Heart right ventricle (tissue), 16 donors: ENCODE data around the gene FOXRED2. TPM values are rescaled to one million over a fixed set of nuclear protein-coding genes. Genes with fewer than 3 reads are reported as not detected.

Experiments used
- ATAC-seq, 8 donors: fragments of 200-7000 bp; cut with Tn5 transposase; one replicate each; pipeline ENCODE4 v1.9.1; 2020; ENCODE audit warnings: mild to moderate bottlenecking in 8 of 8, moderate library complexity in 8 of 8, moderate number of reproducible peaks in 1 of 8
- DNase-seq, 2 donors: peaks; one replicate each; pipeline ENCODE4 v3.0.0-alpha.2; 2020
- H3K27ac ChIP-seq, 10 donors: fragments of 200-600 bp; sonication (generic) in 2 of 10; one replicate each; pipeline versions ENCODE4 v1.5.0 to v1.8.0; 2020 to 2022; ENCODE audit warnings: mild to moderate bottlenecking in 3 of 10
- H3K27me3 ChIP-seq, 7 donors: fragments of 200-600 bp; one replicate each; pipeline ENCODE4 v1.8.0; 2021 to 2022; ENCODE audit warnings: mild to moderate bottlenecking in 2 of 7
- H3K36me3 ChIP-seq, 9 donors: fragments of 200-600 bp; sonication (generic) in 1 of 9; one replicate each; pipeline versions ENCODE4 v1.5.0 to v1.8.0; 2020 to 2022; ENCODE audit warnings: mild to moderate bottlenecking in 2 of 9
- H3K4me1 ChIP-seq, 9 donors: fragments of 200-600 bp; sonication (generic) in 1 of 9; one replicate each; pipeline versions ENCODE4 v1.5.0 to v1.8.0; 2020 to 2022; ENCODE audit warnings: mild to moderate bottlenecking in 4 of 9
- H3K4me3 ChIP-seq, 10 donors: fragments of 200-600 bp; sonication (generic) in 2 of 10; one replicate each; pipeline versions ENCODE4 v1.5.0 to v1.8.0; 2020 to 2022; ENCODE audit warnings: mild to moderate bottlenecking in 7 of 10, moderate library complexity in 2 of 10
- H3K9me3 ChIP-seq, 11 donors: fragments of 200-600 bp in 10 of 11; sonication (generic) in 2 of 11; one replicate each; pipeline versions ENCODE4 v1.5.0 to v1.8.0; 2013 to 2022; ENCODE audit warnings: mild to moderate bottlenecking in 2 of 11, control low read depth in 1 of 11, moderate library complexity in 1 of 11
- WGBS, 2 donors: extraction: QIAGEN DNeasy Blood & Tissue Kit; methylation state at CpG; one replicate each; pipeline ENCODE4 v1.1.7; 2013; ENCODE audit warnings: inconsistent platforms in 1 of 2; 5-methylcytosine and 5-hydroxymethylcytosine counted together
- intact Hi-C, 10 donors: fragments of 100-400 bp; cut with DNase I; formaldehyde crosslinking; loops; one replicate each; pipeline versions ENCODE4 v1.11.1 to v1.14.2; 2022
- long read RNA-seq, 3 donors: library from polyadenylated mRNA; unstranded; transcript quantifications; one replicate each; pipeline ENCODE4 v2.0.0, GENCODE V29; 2020 to 2021
- polyA plus RNA-seq, 2 donors: library from polyadenylated mRNA; stranded (reverse); fragments of 200-250 nt; gene quantifications; one replicate each; pipeline ENCODE4 v1.2.3, GENCODE V29; 2013
- total RNA-seq, 10 donors: library from RNA; stranded (reverse); fragmentation: NEBNext Ultra II Directional in 3 of 10; extraction: Animal tissue kit (Norgen Biotek cat#: 25700) in 3 of 10; gene quantifications; one replicate each; pipeline versions ENCODE4 v1.2.1 to v1.2.4, GENCODE V29; 2021 to 2023
- TF ChIP-seq, protein P1 (sequence below), 9 donors: fragments of 200-600 bp; sonication (generic) in 2 of 9; IDR thresholded peaks; one replicate each; pipeline versions ENCODE4 v1.5.0 to v1.8.0; 2021 to 2022; ENCODE audit warnings: antibody characterized with exemption in 9 of 9, mild to moderate bottlenecking in 5 of 9, moderate library complexity in 1 of 9
- donor health status: Arrhythmogenic right ventricular cardiomyopathy.
- donor health status: ischemic (EF 13 %, LVEDD 7.1; RV severe dilation, severe dysfunction).
- donor health status: healthy with polysubstance abuse.
- donor health status: DM: no; HTN: yes; CAD: no.
- donor health status: DM: no; HTN: no; CAD: no.
- donor health status: ischemic (EF 25% LVEDD 6.9; RV normal size, moderate dysfunction).
- donor health status: ischemic (EF 25% LVEDD 5.7; RV mildly dilated, moderate dysfunction).
- donor health status: healthy.
- donor health status: DM: yes; HTN: yes; CAD: no.
- donor health status: Ischemic cardiomyopathy.
- donor health status: ischemic (EF 35%, LVEDD 5.7; RV mildly dilated, moderate dysfunction).
- donor health status: nonischemic (EF 11% LVEDD 7.7; RV severe dilation, severe dysfunction).
- donor health status: DM: yes; HTN: yes; CAD: no.
- donor health status: PGD.
- donor health status: ischemic (EF 29% LVEDD 5.4; RV normal size, mild dysfunction).
- donor health status: nonischemic (EF 23%, LVEDD 6.1; RV moderate dilation, normal function).

The FOXRED2 gene
- total RNA-seq = 10 to 100 TPM in 3 of 10 donors, 1 to 10 TPM in 7; 6.3 to 15.7 (median 8.6) TPM
- 1 to 10 TPM; 2.2 to 2.4 TPM for polyA plus RNA-seq
- long read RNA-seq, donor 1, partial matches to known transcripts = 2 of 11 reads
- long read RNA-seq, donor 1, other reads (novel, unspliced or antisense) = 5 of 11 reads
- long read RNA-seq, donor 2, partial matches to known transcripts = 2 of 9 reads
- long read RNA-seq, donor 2, other reads (novel, unspliced or antisense) = 7 of 9 reads
- long read RNA-seq, donor 3, partial matches to known transcripts = 1 of 2 reads
- long read RNA-seq, donor 3, other reads (novel, unspliced or antisense) = 0 of 2 reads

DNA sequence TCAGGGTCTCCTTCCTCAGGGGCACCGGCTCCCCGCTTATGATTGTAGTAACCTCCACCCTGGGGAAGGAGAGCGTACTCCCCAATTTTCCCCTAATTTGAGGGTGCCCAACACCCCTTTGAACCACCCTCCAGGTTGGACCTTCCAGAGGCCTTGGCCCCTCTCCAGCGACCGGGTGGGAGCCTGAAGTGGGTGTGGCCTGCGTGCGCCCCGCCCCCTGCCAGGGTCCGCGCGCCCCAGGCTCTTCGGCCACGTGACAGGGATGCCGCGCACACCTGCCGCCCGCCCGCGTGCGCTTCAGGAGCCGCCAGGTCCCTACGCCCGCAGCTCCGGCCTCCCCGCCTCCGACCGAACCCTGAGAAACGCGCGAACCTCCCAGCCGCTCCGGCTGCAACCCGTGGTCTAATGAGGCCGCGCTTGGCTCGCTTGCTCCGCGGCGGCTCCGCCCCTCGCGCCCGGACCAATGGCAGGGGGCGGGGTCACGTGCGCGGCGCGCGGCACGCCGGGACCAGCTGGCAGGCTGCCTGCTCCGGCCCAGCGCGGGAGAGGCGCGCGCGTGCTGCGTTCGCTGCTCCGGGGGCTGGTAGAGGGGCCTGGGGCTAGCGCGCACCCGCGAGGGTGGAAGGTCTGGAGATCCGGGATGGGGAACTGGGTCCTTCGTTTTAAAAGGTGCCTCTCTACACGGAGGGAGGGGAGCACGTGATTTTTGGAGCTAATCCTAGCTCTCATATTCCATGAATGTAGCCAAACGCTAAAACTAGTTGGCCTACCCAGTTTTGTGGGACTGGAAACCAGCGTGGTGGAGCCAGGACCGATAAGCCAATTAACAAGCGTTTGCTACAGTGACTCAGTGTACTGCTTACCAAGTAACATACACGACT is at the start of gene FOXRED2:
Gene FOXRED2, minus strand, starts transcription at position 404 of the 881 bp plus-strand sequence. CDS start 618 bp downstream, outside the sequence.
- H3K4me3 ChIP-seq = peak within 1 kb of the TSS; percentile 26 to 78 (median 62)
- DNase-seq (peak; percentile 88 to 92), ATAC-seq (peak; percentile 80 to 95 (median 88))
- peak within 1 kb of the TSS in 9 of 10 donors; percentile 56 to 86 (median 77) for H3K27ac ChIP-seq
- TF ChIP-seq, protein P1, sequence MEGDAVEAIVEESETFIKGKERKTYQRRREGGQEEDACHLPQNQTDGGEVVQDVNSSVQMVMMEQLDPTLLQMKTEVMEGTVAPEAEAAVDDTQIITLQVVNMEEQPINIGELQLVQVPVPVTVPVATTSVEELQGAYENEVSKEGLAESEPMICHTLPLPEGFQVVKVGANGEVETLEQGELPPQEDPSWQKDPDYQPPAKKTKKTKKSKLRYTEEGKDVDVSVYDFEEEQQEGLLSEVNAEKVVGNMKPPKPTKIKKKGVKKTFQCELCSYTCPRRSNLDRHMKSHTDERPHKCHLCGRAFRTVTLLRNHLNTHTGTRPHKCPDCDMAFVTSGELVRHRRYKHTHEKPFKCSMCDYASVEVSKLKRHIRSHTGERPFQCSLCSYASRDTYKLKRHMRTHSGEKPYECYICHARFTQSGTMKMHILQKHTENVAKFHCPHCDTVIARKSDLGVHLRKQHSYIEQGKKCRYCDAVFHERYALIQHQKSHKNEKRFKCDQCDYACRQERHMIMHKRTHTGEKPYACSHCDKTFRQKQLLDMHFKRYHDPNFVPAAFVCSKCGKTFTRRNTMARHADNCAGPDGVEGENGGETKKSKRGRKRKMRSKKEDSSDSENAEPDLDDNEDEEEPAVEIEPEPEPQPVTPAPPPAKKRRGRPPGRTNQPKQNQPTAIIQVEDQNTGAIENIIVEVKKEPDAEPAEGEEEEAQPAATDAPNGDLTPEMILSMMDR (IDR thresholded peaks at IDR 0.05) = no peak
- peaks cover 0 to 32% (median 13%) of the 10 kb centered on the region in 9 donors for H3K36me3 ChIP-seq
- intact Hi-C loops = no loop called here
- H3K9me3 ChIP-seq = no peaks in the 10 kb centered on the region
- H3K4me1 ChIP-seq = peaks cover 0 to 39% (median 21%) of the 10 kb centered on the region in 9 donors
- WGBS, 2 donors = 5 to 6% methylated on average over 75 of the region's 75 CpGs
- H3K27me3 ChIP-seq = no peaks in the 10 kb centered on the region

DNA sequence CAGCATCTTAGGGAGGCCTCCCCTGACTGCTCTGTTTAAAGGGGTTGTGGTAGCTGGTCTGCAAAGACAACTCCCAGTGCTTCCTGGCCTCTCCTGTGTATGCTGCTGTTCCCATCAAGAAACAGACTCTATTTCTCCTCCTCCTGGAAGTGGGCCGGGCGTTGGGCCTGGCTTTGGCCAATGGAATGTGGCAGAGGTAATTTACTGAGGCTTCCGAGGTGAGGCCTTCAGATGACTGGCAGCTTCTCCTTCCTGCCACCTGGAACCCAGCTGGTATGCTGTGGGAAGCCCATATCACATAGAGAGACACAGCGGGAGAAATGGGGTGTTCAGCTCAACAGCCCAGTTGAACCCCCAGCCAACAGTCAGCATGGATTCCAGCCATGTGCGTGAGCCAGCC is 47.3 kb upstream of the FOXRED2 start:
- Histone ChIP-seq H3K27ac (no peak overlapping the region), H3K4me3 (no peak overlapping the region), H3K36me3 (no peaks in the 10 kb centered on the region), H3K27me3 (peaks cover 5 to 68% (median 46%) of the 10 kb centered on the region in 7 donors), H3K9me3 (no peaks in the 10 kb centered on the region), H3K4me1 (no peaks in the 10 kb centered on the region)
- WGBS, 2 donors = 51 to 56% methylated on average over 5 of the region's 5 CpGs
- TF ChIP-seq, protein P1 (IDR thresholded peaks at IDR 0.05) = no peak
- DNase-seq = no peak
- intact Hi-C loops = no loop called here
- ATAC-seq = no peak

DNA sequence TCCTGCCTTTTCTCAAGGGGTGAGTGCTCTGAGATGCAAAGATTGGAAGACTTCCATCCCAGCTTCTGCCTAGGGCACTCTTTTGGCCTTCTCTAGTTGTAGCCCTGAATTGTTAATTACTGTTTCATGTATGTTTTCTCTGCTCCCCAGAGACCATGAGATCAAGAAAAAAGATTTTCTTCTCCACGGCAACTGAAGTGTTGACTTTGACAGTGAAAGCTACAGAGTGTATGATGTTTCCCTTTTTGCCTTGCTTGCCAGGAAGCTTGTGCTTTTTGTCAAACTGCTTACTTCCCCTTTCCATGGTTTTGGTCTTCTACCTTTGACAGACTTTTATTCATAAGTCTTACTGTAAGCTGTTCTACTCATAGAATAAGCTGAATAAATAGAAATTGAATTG is 45.4 kb upstream of the FOXRED2 start:
- no peak overlapping the region for H3K4me3 ChIP-seq
- H3K9me3 ChIP-seq = no peaks in the 10 kb centered on the region
- no peaks in the 10 kb centered on the region for H3K36me3 ChIP-seq
- no peak for DNase-seq
- 43 to 57% methylated on average over 1 of the region's 1 CpG for WGBS, 2 donors
- H3K27me3 ChIP-seq = peaks cover 5 to 81% (median 47%) of the 10 kb centered on the region in 7 donors
- no peak for ATAC-seq
- H3K4me1 ChIP-seq = no peaks in the 10 kb centered on the region
- intact Hi-C loops = no loop called here
- no peak overlapping the region for H3K27ac ChIP-seq
- TF ChIP-seq, protein P1 (IDR thresholded peaks at IDR 0.05) = no peak

DNA sequence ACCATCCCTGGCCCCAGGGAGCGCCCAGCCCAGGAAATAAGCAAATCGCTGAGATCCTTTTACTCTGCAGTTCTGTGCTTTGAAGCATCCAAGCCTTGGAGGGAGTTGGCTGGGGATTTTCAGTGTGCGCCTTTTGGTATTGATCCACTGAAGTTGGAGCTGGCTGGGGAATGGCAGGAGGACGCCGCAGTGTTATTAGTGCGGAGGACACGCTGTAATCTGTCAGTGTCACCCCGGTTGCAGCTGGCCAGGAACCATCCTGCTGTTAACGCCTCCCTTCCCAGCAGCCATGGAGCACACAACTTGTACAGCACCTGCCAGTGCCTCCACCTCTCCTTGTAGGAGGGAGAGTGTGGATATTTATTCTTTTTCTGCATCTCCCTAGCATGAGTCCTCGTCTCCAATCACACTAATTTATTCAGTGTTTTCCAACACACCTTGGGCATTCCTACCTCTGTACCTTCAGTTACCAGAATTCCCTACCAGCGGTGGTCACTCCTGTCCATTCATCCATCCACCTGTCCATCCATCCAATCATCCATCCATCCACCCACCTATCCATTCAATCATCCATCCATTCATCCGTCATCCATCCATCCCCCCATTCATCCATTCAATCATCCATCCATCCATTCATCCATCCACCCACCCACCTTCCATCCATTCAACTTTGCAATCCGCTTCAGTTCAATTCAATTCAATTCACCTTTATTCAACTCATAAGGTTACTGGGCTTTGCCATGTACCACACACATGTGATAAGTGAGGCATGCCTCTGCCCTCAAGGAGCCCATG is 44.1 kb upstream of the FOXRED2 start:
- 59 to 64% methylated on average over 13 of the region's 13 CpGs for WGBS, 2 donors
- intact Hi-C loops = no loop called here
- no peak overlapping the region for H3K27ac ChIP-seq
- no peaks in the 10 kb centered on the region for H3K9me3 ChIP-seq
- ATAC-seq (no peak), DNase-seq (no peak)
- no peak overlapping the region for H3K4me3 ChIP-seq
- peaks cover 0 to 2% (median 0%) of the 10 kb centered on the region in 9 donors for H3K4me1 ChIP-seq
- peaks cover 5 to 88% (median 56%) of the 10 kb centered on the region in 7 donors for H3K27me3 ChIP-seq
- H3K36me3 ChIP-seq = no peaks in the 10 kb centered on the region
- TF ChIP-seq, protein P1 (IDR thresholded peaks at IDR 0.05) = no peak
